Ovary (tissue), 3 donors: ENCODE measurements around the gene PPARD.

Source experiments
- POLR2A ChIP-seq: fragments of 450-650 bp; IDR thresholded peaks from one replicate; pipeline ENCODE4 v1.6.1; 2017; ENCODE audit warnings: antibody characterized with exemption, mild to moderate bottlenecking, moderate library complexity
- TF ChIP-seq, protein P1 (sequence below), 3 donors: fragments of 450-650 bp in 2 of 3; fragments of 200-600 bp in 1 of 3; IDR thresholded peaks; one replicate each; pipeline versions ENCODE4 v1.5.1 to v1.8.0; 2016 to 2022; ENCODE audit warnings: antibody characterized with exemption in 3 of 3, mild to moderate bottlenecking in 1 of 3
- donor health status: DM: no; HTN: no; CAD: no.

DNA sequence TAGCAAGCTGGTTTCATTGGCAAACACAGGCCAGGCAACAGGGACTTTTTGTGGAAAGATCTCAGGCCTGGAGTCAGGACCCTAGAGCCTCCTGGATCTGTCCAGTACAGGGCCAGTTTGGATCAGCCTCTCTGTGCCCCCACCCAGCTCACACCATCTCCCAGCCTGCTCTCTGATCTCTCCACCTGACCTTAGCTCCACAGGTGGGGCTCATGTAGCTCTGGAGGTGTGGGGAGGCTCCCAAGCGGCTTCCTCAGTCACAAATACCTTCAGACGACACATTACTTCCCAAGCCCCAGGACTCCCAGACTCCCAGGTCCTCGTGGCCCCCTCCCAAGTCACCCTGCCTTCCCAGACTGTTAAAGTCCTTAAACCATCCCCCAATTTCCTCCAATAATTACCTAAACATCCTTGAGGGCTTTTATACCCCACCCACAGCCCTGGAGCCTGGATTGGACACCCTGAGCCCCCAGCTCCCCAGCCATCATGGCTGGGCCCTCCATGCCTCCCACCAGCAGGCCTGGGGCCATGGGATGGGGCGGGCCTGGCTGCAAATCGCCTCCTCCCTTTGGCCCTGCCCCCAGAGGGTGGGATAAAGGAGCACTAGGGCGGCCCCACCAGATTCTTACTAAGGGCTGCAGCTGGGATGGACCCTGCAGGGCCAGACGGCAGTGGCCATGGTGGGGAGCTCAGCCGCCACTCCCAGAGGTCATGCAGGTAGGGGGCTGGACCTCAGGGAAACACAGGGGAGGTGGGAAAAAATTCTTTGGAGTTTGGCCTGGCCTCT, 93.9 kb downstream of the PPARD start:
- TF ChIP-seq, protein P1, sequence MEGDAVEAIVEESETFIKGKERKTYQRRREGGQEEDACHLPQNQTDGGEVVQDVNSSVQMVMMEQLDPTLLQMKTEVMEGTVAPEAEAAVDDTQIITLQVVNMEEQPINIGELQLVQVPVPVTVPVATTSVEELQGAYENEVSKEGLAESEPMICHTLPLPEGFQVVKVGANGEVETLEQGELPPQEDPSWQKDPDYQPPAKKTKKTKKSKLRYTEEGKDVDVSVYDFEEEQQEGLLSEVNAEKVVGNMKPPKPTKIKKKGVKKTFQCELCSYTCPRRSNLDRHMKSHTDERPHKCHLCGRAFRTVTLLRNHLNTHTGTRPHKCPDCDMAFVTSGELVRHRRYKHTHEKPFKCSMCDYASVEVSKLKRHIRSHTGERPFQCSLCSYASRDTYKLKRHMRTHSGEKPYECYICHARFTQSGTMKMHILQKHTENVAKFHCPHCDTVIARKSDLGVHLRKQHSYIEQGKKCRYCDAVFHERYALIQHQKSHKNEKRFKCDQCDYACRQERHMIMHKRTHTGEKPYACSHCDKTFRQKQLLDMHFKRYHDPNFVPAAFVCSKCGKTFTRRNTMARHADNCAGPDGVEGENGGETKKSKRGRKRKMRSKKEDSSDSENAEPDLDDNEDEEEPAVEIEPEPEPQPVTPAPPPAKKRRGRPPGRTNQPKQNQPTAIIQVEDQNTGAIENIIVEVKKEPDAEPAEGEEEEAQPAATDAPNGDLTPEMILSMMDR (IDR thresholded peaks at IDR 0.05), result no peak
- no peak for TF ChIP-seq POLR2A
